ENCODE measurements around the gene PTBP1.

The PTBP1 gene

DNA sequence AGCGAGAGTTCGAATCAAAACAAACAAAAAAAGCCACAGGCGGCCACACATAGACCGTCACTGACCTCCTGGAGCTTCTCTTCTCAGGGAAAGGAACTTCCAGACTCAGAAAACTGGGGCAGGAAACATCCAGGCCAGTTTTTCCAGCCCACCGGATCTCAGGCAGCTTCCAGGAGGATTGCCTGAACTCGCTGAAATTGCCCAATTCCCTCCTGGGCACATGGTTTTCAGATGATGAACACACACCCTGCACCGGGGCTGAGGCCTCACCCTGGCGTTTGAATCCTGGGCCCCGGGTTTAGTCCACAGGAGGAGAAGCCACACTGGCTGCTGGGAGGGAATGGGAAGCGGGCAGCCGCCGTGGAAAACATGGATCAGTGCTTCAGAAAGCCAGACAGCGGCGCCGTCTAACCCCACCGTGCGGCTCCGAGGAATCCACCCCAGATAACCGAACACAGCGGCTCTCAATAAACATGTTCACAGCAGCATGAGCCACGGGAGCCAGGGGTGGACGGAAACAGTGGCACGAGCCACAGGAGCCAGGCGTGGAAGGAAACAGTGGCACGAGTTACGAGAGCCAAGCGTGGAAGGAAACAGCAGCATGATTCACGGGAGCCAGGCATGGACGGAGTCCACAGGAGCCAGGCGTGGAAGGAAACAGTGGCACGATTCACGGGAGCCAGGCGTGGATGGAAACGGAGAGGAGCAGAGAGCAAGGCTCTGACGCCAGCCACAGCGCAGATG, 18.2 kb upstream of the PTBP1 start:
- TF ChIP-seq POLR2A (IDR thresholded peaks at IDR 0.05; ENCODE audit: low read depth, low read length): no peak
- TF ChIP-seq POLR2AphosphoS5 (IDR thresholded peaks at IDR 0.05; ENCODE audit: low read depth, low read length): no peak
- no peak for TF ChIP-seq TAF1 (IDR thresholded peaks at IDR 0.05; ENCODE audit: borderline replicate concordance, low read depth, low read length)
- FAIRE-seq (no peak), DNase-seq (ENCODE audit: insufficient read length) (no peak)

DNA sequence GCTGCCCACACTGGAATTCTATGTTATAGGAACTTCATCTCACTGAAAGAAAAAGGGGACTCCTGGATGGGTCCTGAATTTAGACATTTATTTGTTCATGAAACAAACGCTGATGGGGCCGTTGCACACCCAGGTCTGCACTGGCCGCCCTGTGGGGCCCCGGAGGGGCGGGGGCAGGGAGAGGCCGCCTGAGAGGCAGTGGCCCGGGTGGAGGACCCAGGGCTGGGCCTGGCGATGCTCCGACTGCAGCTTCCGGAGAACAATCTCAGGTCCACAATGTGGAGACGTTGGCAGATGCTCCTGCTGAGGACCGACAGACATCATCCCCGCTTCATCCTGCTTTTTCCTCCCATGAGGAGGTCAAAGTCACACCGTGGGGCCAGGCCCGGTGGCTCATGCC, 16.3 kb upstream of the PTBP1 start:
- TF ChIP-seq POLR2AphosphoS5 (IDR thresholded peaks at IDR 0.05; ENCODE audit: low read depth, low read length) (no peak), POLR2A (IDR thresholded peaks at IDR 0.05; ENCODE audit: low read depth, low read length) (no peak)
- FAIRE-seq: no peak
- no peak for DNase-seq (ENCODE audit: insufficient read length)

DNA sequence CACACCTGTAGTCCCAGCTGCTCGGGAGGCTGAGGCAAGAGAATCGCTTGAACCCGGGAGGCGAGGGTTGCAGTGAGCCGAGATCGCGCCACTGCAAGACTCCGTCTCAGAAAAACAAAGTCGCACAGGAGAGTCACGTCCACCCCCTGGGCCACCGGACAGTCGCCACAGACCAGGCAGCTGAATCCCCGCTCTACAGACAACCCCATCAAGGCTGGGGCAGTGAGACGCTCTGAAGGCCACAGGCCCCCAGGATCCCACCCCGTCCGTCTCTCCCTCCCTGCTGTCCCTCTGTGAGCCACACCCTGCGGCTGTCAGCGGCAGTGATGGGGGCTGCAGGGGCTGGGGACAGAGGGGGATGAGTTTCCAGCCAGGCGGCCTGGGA, 15.5 kb upstream of the PTBP1 start:
- FAIRE-seq (no peak), DNase-seq (ENCODE audit: insufficient read length) (no peak)
- TF ChIP-seq TAF1 (IDR thresholded peaks at IDR 0.05; ENCODE audit: borderline replicate concordance, low read depth, low read length) (no peak), POLR2AphosphoS5 (IDR thresholded peaks at IDR 0.05; ENCODE audit: low read depth, low read length) (no peak), POLR2A (IDR thresholded peaks at IDR 0.05; ENCODE audit: low read depth, low read length) (no peak)

DNA sequence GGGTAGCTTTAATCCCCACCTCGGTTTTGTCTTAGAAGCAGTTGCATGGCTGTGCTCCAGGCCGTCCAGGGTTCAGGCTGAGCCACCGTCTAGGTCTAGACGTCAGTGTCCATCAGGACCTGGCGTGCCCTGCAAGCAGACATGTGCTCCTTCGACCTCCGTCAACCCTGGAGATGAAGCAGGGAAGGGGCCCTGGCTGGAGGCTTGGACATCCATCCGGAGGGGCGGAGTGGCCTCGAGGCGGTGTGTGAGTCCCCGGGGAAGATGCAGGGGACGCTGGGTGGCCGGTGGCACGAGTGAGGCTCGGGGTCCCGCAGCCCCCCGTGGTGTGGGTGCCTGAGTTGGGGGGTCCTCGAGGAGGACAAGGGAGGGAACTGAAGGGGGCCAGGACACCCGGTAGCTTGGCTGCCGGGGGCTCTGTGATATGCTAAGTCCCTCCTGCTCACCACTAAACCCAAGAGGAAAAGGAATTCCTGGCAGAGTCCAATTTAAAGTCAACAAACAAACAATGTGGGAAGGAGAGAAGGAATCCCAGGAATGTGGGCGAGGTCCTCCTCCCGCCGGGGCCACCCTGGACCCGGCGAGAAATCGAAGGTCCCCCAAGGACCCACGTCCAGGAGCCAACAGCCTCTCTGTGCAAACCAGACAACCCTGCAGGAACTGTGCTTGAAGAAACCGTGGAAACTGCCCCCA, 14.9 kb upstream of the PTBP1 start:
- FAIRE-seq (no peak), DNase-seq (ENCODE audit: insufficient read length) (no peak)
- no peak for TF ChIP-seq TAF1 (IDR thresholded peaks at IDR 0.05; ENCODE audit: borderline replicate concordance, low read depth, low read length)
- TF ChIP-seq POLR2A (IDR thresholded peaks at IDR 0.05; ENCODE audit: low read depth, low read length): no peak
- no peak for TF ChIP-seq POLR2AphosphoS5 (IDR thresholded peaks at IDR 0.05; ENCODE audit: low read depth, low read length)

DNA sequence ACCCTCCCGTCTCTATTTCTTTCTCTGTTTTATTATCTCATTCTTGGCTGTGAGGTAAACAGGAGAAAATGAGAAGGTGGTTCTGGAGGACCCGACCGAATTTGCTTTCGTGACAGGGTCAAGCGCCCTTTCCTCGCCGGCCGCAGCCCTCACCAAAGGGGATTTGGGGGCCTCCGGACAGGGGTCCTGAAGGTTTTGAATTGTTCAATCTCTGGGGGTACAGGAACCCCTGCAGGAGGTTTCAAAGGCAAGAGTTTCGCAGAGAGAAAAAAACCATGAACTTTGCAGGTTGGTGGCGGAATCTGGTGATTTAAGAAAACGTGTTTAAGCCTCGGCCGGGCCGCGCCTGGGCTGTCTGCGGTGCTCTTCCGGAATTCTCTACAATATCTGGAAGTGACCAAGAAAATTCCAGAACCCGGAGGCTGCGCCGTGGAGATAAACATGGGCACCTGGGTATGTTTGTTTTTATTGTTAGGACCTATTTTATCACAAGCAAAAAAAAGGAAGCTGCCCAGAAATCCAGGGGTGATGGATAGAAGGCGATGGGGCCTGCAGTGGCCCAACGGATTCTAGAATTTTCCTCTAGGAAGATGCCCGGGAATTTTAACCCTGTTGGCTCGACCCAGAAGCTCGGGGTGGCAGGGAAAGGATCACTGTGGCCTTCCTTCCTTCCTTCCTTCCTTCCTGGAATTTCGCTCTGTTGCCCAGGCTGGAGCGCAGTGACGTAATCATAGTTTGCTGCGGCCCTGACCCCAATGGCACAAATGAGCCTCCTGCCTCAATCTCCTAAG, 14.2 kb upstream of the PTBP1 start:
- FAIRE-seq: no peak
- DNase-seq (ENCODE audit: insufficient read length): no peak
- TF ChIP-seq TAF1 (IDR thresholded peaks at IDR 0.05; ENCODE audit: borderline replicate concordance, low read depth, low read length) (no peak), POLR2A (IDR thresholded peaks at IDR 0.05; ENCODE audit: low read depth, low read length) (no peak)

DNA sequence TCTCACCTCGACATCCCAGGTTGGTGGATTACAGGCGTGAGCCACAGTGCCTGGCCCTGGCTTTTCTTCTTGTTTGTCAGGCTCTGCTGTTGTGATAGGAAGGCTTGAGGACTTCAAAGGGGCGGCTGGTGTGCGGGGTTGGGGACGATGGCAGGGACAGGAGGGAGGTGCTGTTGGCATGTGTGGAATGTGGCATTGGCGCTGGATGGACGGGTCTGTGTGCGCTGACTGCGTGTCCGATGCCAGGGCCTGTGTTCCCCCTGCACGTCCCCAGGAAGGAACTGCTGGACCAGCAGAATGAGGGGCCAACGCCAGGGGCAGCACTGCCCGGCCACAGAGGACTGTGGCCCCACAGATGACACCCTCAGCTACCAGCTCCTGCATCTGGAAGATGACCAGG, 12.7 kb upstream of the PTBP1 start:
- TF ChIP-seq POLR2AphosphoS5 (IDR thresholded peaks at IDR 0.05; ENCODE audit: low read depth, low read length) (no peak), TAF1 (IDR thresholded peaks at IDR 0.05; ENCODE audit: borderline replicate concordance, low read depth, low read length) (no peak), POLR2A (IDR thresholded peaks at IDR 0.05; ENCODE audit: low read depth, low read length) (no peak)
- FAIRE-seq: no peak
- DNase-seq (ENCODE audit: insufficient read length): no peak

DNA sequence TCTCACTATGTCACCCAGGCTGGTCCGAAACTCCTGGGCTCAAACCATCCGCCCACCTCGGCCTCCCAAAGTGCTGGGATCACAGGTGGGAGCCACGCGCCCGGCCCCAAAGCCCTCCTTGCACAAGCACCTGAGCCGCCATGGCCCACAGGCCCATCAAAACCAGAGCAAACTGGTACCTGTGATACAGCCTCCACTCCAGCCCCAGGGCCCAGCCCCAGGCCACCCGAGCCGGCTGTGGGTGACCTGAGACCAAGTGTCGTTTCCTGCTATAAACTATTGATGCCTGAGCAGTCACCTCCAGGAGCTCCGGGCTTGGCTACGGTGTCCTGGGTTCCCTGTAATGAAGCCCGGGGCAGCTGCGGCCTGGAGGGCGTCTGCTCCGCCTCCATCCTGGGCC, 9.7 kb upstream of the PTBP1 start:
- DNase-seq (ENCODE audit: insufficient read length): no peak
- no peak for FAIRE-seq
- TF ChIP-seq POLR2A (IDR thresholded peaks at IDR 0.05; ENCODE audit: low read depth, low read length): no peak
- TF ChIP-seq POLR2AphosphoS5 (IDR thresholded peaks at IDR 0.05; ENCODE audit: low read depth, low read length): no peak
- no peak for TF ChIP-seq TAF1 (IDR thresholded peaks at IDR 0.05; ENCODE audit: borderline replicate concordance, low read depth, low read length)

DNA sequence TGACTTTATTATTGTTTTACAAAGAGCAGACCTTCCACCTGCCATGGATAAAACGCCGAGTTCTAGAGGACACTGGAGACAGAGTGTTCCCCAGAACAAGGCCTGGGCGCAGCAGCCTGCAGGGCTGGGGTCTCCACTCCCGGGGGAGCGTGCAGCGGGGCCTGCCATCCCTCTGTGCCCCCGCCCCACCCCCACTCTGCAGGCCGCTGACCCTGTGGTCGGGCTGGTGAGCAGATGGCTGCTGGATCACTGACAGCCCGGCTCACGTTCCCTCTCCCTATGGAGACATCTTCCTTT, 8.6 kb upstream of the PTBP1 start:
- DNase-seq (ENCODE audit: insufficient read length) (no peak), FAIRE-seq (no peak)
- TF ChIP-seq TAF1 (IDR thresholded peaks at IDR 0.05; ENCODE audit: borderline replicate concordance, low read depth, low read length): no peak
- no peak for TF ChIP-seq POLR2AphosphoS5 (IDR thresholded peaks at IDR 0.05; ENCODE audit: low read depth, low read length)
- no peak for TF ChIP-seq POLR2A (IDR thresholded peaks at IDR 0.05; ENCODE audit: low read depth, low read length)

DNA sequence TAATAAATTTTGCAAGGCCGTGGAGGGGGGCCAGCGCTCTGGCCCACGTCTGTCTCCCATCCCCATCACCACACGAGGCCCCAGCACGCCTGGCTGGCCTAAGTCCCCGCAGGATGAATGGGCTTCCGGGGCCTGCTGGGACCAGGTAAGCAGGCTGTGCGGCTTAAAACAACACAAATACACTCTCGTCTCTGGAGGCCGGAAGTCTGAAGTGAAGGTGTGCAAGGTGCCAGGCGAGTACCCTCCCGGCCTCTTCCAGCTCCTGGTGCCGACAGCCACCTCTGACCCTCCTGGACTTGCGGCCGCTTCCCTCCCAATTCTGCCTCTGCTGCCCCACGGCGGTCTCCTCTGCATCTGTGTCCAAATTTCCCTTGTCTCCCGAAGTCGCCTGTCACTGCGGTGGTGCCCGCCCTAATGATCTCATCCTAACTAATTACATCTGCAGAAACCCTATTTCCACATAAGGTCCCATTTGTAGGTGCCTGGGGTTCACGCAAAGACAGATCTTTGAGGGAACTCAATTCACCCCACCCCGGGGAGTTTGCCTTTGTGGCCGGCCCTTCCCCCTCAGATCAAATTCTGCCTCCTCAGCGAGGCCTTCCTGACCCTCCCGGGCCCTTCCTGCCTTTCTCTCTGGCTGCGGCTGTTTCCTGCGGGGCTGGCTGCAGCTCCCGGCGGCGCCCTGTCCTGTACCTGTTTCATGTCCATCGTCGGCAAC, 8.1 kb upstream of the PTBP1 start:
- no peak for TF ChIP-seq POLR2A (IDR thresholded peaks at IDR 0.05; ENCODE audit: low read depth, low read length)
- no peak for TF ChIP-seq TAF1 (IDR thresholded peaks at IDR 0.05; ENCODE audit: borderline replicate concordance, low read depth, low read length)
- TF ChIP-seq POLR2AphosphoS5 (IDR thresholded peaks at IDR 0.05; ENCODE audit: low read depth, low read length): no peak
- FAIRE-seq: no peak
- DNase-seq (ENCODE audit: insufficient read length): no peak

DNA sequence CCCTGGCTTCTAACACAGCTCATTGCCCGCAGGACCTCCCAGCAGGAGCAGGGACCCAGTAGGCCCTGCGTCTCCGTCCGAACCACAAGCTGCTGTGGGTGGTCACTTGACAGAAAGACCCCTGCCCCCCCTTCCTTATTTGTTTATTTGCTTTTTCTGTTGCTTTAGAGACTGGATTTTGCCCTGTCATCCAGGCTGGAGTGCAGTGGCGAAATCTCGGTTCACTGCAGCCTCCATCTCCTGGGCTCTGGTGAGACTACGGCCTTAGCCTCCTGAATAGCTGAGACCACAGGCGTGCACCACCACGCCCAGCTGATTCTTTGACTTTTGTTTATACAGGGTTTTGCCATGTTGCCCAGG, 7.6 kb upstream of the PTBP1 start:
- DNase-seq (ENCODE audit: insufficient read length) (no peak), FAIRE-seq (no peak)
- TF ChIP-seq TAF1 (IDR thresholded peaks at IDR 0.05; ENCODE audit: borderline replicate concordance, low read depth, low read length): no peak
- no peak for TF ChIP-seq POLR2A (IDR thresholded peaks at IDR 0.05; ENCODE audit: low read depth, low read length)
- no peak for TF ChIP-seq POLR2AphosphoS5 (IDR thresholded peaks at IDR 0.05; ENCODE audit: low read depth, low read length)

DNA sequence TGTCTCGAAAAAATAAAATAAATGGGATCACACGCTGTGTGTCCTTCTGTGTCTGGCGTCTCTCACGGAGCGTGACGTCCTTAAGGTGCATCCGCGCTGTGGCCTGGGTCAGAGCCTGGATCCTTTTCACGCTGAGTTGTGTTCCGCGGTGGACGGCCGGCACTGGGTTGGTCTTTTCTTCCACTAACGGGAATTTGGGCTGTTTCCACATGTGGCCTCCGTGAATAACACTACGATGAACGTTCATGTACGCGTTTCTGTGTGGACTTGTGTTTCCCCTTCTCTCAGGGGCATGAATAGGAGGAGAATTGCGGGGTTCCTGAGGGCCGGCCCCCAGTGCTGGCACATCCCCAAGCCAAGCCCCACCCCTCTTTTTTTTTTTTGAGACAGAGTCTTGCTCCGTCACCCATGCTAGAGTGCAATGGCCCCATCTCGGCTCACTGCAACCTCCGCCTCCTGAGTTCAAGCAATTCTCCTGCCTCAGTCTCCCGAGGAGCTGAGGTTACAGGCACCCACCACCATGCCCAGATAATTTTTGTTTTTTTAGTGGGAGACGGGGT, 6.2 kb upstream of the PTBP1 start:
- DNase-seq (ENCODE audit: insufficient read length) (no peak), FAIRE-seq (no peak)
- TF ChIP-seq POLR2AphosphoS5 (IDR thresholded peaks at IDR 0.05; ENCODE audit: low read depth, low read length) (no peak), POLR2A (IDR thresholded peaks at IDR 0.05; ENCODE audit: low read depth, low read length) (no peak), TAF1 (IDR thresholded peaks at IDR 0.05; ENCODE audit: borderline replicate concordance, low read depth, low read length) (no peak)

Data from GM12892 (cell line).